GM06990 (cell line): ENCODE results near the gene CLPTM1.

ENCODE experiments used
- DNase-seq: peaks from one replicate; pipeline ENCODE4 v3.0.0-alpha.2; 2011; ENCODE audit not compliant: insufficient read length; ENCODE audit errors: extremely low read depth
- H3K27me3 ChIP-seq: replicated peaks from 2 replicates; pipeline ENCODE4 v1.6.0; 2011; ENCODE audit warnings: low read length; ENCODE audit not compliant: control insufficient read depth, insufficient read depth
- H3K36me3 ChIP-seq: 2 replicates; pipeline ENCODE4 v1.5.1; 2011; ENCODE audit warnings: low read length; ENCODE audit not compliant: control insufficient read depth, insufficient read depth
- H3K4me3 ChIP-seq: replicated peaks from 2 replicates; pipeline ENCODE4 v1.5.1; 2011; ENCODE audit warnings: low read depth, mild to moderate bottlenecking, control low read depth, low read length
- TF ChIP-seq, protein P1 (sequence below): IDR thresholded peaks from 2 replicates; pipeline ENCODE4 v1.5.1; 2011; ENCODE audit warnings: low read length, control low read depth, mild to moderate bottlenecking, inconsistent platforms; ENCODE audit not compliant: insufficient read depth, poor library complexity, severe bottlenecking

The CLPTM1 gene

DNA sequence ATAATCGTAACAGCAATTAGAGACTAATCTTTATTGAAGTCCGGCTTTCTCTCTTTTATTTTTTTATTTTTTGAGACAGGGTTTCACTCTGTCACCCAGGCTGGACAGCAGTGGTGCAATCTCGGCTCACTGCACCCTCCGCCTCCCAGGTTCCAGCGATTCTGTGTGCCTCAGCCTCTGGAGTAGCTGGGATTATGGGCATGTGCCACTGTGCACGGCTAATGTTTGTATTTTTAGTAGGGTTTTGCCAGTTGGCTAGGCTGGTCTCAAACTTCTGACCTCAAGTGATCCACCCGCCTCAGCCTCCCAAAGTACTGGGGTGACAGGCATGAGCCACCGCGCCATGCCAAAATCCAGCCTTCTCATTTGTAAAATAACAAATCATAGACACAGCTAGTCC lies 5.6 kb upstream of the CLPTM1 start:
- no peaks in the 10 kb centered on the region for H3K27me3 ChIP-seq
- H3K36me3 ChIP-seq = no peaks in the 10 kb centered on the region
- TF ChIP-seq, protein P1, sequence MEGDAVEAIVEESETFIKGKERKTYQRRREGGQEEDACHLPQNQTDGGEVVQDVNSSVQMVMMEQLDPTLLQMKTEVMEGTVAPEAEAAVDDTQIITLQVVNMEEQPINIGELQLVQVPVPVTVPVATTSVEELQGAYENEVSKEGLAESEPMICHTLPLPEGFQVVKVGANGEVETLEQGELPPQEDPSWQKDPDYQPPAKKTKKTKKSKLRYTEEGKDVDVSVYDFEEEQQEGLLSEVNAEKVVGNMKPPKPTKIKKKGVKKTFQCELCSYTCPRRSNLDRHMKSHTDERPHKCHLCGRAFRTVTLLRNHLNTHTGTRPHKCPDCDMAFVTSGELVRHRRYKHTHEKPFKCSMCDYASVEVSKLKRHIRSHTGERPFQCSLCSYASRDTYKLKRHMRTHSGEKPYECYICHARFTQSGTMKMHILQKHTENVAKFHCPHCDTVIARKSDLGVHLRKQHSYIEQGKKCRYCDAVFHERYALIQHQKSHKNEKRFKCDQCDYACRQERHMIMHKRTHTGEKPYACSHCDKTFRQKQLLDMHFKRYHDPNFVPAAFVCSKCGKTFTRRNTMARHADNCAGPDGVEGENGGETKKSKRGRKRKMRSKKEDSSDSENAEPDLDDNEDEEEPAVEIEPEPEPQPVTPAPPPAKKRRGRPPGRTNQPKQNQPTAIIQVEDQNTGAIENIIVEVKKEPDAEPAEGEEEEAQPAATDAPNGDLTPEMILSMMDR = no peak
- H3K4me3 ChIP-seq = no peak overlapping the region
- no peak for DNase-seq

- no peak for DNase-seq
- H3K4me3 ChIP-seq = no peak overlapping the region
- TF ChIP-seq, protein P1 = peak; percentile 82
Observed at GRCh38 chr19:44951179-44952159, 3.7 kb upstream of the CLPTM1 start.

GRCh38 chr19:44954278-44954648 lies 917 bp upstream of the CLPTM1 start:
- TF ChIP-seq, protein P1 = no peak
- no peak for DNase-seq
- Histone ChIP-seq H3K36me3 (no peaks in the 10 kb centered on the region), H3K27me3 (no peaks in the 10 kb centered on the region), H3K4me3 (peak overlapping the region; percentile 90)

More at GRCh38 chr19:44951179-44952159, 3.7 kb upstream of the CLPTM1 start:
- Histone ChIP-seq H3K36me3 (no peaks in the 10 kb centered on the region), H3K27me3 (no peaks in the 10 kb centered on the region)

GRCh38 chr19:44955505-44956439 lies 592 bp downstream of the CLPTM1 start:
- TF ChIP-seq, protein P1 = no peak
- DNase-seq = no peak
- Histone ChIP-seq H3K36me3 (no peaks in the 10 kb centered on the region), H3K4me3 (peak overlapping the region; percentile 90), H3K27me3 (no peaks in the 10 kb centered on the region)

DNA sequence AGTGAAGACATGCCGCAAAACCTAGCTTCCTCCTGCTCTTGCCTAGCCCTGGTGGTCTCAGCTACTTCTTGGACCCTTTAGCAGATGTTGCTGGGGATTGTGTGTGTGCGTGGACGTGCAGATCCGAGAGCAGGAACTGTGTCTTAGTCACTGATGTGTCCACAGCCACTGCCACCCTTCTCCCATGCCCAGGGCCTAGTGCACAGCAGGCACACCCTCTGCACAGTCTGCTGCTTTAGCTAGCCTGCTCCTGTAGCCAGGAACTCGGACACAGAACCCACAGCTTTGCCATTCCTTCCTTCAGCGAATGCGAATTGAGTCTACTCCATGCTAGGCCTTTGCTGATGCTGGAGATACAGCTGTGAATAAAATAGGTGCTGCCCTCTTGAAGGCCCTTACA lies 2.3 kb downstream of the CLPTM1 start:
- TF ChIP-seq, protein P1 = no peak
- Histone ChIP-seq H3K27me3 (no peaks in the 10 kb centered on the region), H3K36me3 (peaks cover 3% of the 10 kb centered on the region; the same call in 1 of the 2 replicates), H3K4me3 (no peak overlapping the region)
- DNase-seq = no peak
